Posterior cingulate gyrus (tissue), 11 donors: ENCODE results near the gene SUGP2.
A peak's percentile ranks its signal among the peaks of the same experiment; 100 is the strongest.
"Not testable (repeated sequence)": the region's sequence is repeated elsewhere in the genome, so short reads cannot be mapped to it uniquely, and the experiment has no call there.

Source experiments
- DNase-seq, 10 donors: peaks; one replicate each; pipeline versions ENCODE4 v3.0.0 to v3.0.0-alpha.2; 2020 to 2021; ENCODE audit warnings: mixed read lengths in 3 of 10
- intact Hi-C: fragments of 100-400 bp; cut with DNase I; formaldehyde crosslinking; loops from one replicate; pipeline ENCODE4 v1.15.1; 2023

The SUGP2 gene

DNA sequence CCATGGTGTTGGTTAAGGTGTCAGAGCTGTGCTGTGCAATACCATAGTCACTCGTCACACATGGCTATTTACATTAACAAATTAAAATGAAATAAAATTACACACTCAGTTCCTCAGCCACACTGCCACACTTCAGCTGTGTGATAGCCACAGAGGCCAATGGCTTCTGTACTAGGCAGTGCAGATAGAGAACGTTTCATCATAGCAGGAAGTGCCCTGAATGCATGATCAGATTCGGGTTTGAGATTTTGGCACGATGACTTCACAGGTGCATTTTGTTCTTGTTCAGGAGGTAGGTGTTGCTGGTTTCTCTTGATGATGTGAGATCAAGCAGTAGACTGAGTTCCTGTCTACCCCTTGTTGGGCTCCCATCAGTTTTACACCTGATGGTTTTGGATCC lies 6.6 kb upstream of the SUGP2 start:
- intact Hi-C loops = loop anchor here (10.0 kb wide), 1 partner anchor 285 kb away; the partner anchor contains the start of genes MAU2 and SUGP1
- no peak for DNase-seq

DNA sequence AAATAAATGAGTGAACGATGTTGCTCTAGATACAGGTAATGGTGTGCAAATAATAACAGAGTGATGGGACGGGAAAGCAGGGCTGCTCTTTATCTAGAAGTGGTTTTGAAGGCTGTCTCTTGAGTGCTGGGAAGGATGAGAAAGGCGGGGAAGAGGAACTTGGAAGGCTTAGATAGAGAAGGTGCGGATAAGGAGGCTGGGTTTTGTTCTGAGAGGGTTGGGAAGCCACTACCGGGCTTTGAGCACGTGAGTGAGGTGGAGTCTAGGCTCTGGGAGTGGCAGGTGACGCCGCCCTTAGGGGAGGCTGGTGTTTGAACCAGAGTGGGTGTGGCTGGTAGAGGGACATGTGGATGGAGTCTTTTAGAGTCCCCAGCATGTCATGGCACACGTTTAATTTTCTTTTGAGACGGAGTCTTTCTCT lies 897 bp upstream of the SUGP2 start:
- intact Hi-C loops = loop anchor here (10.0 kb wide), 1 partner anchor 291 kb away; the partner anchor contains the start of genes MAU2 and SUGP1
- DNase-seq = peak in 4 of 10 donors; percentile 25 to 94 (median 58)

DNA sequence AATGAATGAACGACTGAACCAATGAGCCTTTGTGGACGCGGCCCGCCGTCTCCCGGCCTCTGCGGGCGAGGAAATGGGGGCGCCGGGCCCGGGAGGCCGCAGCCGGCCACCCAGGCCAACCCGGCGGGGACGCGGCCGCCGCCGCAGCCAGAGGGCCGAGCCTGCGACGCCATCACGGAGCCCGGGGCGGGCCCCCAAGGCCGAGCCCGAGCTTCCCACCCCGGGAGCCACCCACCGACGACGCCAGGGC lies 216 bp downstream of the SUGP2 start:
- intact Hi-C loops = loop anchor here (10.0 kb wide), 1 partner anchor 292 kb away; the partner anchor contains the start of genes MAU2 and SUGP1

DNA sequence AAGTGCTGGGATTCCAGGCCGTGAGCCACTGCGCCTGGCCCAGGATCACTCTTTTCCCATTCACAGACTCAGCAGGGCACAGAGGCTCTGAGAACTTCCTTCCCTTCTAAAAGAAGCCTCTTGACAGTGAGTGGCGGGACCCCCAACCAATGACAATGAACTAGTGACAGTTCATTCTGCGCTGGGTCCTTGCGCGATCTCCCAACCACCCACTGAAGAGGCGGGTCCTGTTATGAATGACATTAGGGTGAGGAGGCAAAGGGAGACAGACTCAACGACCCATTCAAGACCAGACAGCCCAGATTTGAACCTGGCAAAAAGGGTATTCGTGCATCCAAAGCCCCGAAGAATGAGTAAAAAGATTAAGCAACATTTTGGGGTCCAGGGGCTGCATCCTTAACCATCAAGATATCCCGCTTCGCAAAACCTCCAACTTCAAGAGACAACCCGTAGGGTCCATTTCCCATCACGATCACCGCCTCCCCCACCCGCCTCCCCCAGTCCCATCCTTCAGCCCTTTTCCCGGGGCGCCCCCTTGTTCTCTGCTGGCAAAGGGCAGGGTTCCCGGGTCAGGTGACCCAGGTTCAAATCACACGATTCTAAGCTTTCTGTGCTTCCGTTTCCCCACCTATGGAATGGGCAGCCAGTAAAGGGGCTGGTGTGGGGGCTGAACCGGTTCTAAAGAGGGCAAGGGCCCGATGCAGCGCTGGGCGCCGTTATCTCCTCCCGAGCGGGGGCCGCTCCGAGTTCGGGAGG lies 719 bp downstream of the SUGP2 start:
- intact Hi-C loops = loop anchor here (10.0 kb wide), 1 partner anchor 292 kb away; the partner anchor contains the start of genes MAU2 and SUGP1

More for the DNA sequence above, 216 bp downstream of the SUGP2 start:
- no peak for DNase-seq

DNA sequence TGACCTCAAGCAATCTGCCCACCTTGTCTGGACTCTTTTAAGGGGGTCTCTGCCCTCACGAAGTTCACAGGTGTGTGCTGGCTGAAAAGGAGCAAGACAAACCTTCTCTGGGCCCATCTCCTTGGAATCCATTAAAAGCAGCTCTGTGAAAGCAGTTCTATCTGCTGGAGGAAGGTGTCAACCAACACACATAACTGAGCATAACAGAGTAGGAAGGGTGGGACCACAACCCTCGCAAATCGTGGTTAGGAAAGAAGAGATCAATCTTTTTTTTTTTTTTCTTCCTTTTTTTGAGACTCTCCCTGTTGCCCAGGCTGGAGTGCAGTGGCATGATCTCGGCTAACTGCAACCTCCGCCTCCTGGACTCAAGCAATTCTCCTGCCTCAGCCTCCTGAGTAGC lies 1.4 kb downstream of the SUGP2 start:
- peak in 2 of 10 donors; percentile 3 to 35 for DNase-seq
- intact Hi-C loops = loop anchor here (10.0 kb wide), 1 partner anchor 293 kb away; the partner anchor contains the start of genes MAU2 and SUGP1

More for the DNA sequence above, 719 bp downstream of the SUGP2 start:
- DNase-seq = peak; percentile 57 to 97 (median 82)

DNA sequence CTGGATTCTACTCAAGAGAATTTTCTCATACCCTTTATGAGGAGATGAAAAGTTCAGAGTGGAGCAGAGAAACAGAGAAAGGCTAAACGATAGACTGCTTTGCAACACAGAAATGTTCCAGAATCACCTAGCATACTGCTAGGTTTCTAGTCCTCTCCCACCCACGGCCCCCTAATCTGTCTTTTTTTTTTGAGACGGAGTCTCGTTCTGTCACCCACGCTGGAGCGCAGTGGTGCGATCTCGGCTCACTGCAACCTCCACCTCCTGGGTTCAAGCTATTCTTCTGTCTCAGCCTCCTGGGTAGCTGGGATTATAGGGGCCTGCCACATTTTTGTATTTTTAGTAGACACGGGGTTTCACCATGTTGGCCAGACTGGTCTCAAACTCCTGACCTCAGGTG lies 4.8 kb downstream of the SUGP2 start:
- DNase-seq = peak in 1 of 10 donors; percentile 22
- intact Hi-C loops = no loop called here

DNA sequence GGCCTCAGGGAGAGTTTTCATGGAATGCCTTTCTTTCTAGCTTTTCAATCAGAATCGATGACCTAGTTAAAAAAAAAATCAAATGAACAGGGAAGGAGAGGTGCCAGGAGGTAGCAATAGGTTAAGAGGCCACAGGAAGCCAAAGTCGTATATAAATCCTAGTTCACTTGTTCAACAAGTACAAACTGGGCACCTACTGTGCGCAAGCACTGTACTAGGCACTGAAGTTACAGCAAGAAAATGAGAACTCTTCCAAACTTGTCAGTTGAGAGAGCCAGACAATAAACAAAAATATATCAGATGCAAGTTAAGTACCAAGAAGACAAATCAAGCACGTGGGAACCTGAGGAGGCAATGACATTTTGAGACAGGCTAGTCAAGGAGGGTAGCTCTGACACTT lies 6.1 kb downstream of the SUGP2 start:
- intact Hi-C loops = no loop called here
- DNase-seq = no peak

DNA sequence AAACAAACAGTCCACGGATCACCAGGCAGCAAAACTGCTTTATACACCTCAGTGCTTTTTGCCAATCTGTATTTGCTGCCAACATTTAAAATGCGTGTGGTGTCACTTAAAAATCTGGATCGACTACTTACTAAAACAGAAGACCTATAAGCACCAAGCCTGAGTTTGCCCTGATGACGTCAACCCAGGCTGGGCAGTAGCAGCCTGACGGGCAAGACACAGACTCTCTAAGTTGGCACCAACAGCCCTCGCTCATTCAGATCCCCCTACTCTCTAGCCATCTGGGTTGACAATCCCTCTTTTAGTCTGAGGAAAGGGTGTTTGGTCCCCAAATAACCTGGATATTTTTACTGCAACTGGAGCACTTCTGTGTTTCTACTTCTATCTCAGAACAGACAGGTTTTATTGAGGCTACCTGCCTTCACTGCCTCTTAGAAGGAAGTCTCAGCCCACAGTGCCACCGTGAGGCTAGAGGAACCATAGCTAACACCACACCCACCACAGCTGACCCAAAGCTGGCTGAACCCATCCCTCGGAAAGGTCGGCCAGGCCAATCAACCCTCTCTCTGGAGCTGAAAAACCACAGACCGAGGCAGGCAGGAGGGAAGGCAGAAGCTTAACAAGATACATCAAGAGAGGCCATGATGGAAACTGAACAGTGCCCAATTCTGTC lies 6.9 kb downstream of the SUGP2 start:
- intact Hi-C loops = no loop called here
- DNase-seq = peak in 4 of 10 donors; percentile 7 to 56 (median 36)

DNA sequence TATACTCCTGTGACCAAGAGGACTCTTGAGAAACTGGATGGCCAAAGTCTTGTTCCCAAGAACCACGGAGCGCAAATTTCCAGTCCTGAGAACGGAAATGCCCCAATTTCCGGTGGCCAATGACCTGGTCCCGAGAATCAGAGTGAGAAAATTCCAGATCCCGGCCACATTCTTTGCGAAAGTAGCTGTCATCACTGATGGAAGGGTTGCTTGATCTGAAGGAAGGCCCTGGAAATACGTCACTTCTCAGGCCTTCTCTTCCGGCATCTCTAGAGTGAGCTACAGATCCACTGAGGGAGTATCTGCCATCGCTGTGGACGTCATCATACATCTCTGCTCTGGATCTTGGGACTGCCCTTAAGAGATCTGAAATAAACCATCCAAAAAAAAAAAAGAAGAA lies 7.5 kb downstream of the SUGP2 start:
- DNase-seq = peak in 1 of 10 donors; percentile 42
- intact Hi-C loops = no loop called here

DNA sequence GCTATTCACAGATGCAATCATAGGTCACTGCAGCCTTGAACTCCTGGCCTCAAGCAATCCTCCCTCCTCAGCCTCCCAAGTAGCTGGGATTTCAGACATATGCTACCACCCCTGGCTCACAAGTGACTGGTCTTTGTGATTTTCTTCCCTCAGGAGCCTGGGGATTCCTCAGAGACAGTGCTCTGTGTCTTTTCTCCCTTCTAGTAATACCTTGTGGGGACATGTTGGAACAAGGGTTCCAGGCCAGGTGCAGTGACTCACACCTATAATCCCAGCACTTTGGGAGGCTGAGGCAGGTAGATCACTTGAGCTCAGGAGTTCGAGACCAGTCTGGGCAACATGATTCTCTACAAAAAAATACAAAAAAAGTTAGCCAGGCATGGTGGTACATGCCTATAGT lies 9.9 kb downstream of the SUGP2 start:
- intact Hi-C loops = not testable (repeated sequence)
- DNase-seq = peak in 1 of 10 donors; percentile 1

DNA sequence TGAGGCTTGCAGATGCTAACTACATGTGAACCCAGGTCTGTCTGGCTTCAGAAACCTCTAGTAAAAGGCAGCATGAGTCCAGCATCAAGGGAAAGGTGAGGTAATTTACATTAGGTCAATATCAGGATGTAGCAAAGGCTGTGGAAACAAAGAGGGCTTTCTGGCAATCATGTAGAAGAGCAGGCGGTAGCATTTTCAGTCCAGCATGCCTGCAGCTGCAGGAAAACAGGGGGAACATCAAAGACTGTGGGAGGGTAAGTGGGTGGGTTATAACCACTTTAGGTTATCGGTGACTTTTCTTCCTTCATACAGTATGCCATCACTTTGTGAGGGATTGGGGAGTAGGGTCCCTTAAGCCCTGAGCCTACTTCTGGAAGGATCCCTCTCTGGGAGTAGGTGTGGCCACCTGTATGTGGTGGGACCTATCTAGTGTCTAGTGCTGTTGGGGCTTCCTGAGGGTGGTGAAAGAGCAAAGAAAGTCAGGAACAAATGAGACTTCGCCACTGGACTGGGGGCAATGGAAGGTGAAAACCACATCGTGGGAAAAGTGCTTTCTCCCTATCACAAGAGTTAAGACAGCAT lies 10.8 kb downstream of the SUGP2 start:
- intact Hi-C loops = no loop called here
- DNase-seq = peak in 2 of 10 donors; percentile 25 to 31

DNA sequence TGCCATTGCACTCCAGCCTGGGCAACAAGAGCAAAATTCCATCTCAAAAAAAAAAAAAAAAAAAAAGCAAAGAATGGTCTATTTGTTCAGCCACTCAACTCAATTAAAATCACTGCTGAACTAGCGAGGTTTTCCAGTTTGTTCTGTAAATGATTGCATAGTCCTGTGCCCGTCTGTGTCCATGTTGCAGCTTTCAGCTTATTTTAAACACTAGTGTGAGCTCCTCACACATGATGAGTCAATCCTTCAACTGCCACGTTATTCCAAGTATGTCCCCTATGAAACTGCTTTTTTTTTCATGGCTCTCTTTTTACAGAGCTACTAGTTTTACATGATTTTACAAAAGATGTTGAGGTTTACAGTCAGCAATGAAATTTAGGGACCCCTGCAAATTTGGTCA lies 12.2 kb downstream of the SUGP2 start:
- intact Hi-C loops = no loop called here

DNA sequence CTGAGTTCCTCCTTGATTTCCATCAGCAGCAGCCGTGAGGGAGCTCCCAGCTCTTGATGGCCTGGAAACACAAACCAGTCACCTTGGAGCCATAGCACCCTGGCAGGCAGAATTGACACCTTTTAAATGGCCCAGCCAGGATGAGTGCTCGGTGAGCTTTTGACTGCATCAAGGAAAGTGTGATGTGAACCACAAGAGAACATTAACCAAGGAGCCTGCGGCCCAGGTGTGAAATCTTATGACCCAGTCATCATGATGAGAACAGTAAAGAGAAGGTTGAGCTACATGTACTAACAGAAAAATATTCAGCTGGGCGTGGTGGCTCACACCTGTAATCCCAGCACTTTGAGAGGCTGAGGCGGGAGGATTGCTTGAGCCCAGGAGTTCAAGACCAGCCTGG lies 22.8 kb downstream of the SUGP2 start:
- intact Hi-C loops = no loop called here
- DNase-seq = peak in 1 of 10 donors; percentile 30

More for the DNA sequence above, 12.2 kb downstream of the SUGP2 start:
- DNase-seq = peak in 2 of 10 donors; percentile 3 to 57

DNA sequence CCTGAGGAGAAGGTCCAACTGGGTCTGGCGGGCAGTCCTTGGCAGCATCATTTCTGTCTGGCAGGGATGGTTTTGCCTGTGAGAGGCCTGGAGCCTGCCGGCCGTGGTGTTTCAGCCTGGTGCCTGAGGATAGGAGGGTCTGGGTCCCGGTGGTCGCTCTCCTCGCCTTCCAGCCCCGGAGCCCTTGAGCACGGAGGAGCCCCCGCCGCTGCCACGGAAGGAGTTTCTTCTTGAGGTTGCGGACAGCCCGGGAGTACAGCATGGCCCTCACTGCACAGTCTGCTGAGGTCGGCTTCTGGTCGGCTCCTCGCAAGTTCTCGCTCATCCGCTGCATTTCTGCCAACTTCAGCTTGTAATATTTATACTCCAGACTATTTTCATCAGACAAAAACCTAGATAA lies 23.4 kb downstream of the SUGP2 start:
- peak in 1 of 10 donors; percentile 51 for DNase-seq
- intact Hi-C loops = no loop called here

DNA sequence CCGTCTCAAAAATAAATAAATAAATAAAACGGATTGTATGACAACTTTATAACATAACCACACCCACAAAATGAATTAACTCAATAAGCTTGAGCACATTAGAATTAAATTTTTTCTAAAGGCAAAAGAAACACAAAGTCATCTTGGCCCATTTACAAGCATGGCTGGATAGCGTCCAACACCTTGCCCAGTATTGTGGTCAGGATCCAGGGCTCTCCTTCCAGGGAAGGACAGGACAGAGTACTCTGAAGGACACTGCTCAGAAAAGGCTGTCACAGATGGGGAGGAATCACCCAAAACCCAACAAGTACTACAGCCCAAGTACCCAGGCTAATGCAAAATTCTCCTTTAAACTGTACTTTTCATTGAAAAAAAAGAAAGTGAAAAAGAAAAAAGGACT lies 27.1 kb downstream of the SUGP2 start:
- intact Hi-C loops = no loop called here
- DNase-seq = peak in 1 of 10 donors; percentile 17

DNA sequence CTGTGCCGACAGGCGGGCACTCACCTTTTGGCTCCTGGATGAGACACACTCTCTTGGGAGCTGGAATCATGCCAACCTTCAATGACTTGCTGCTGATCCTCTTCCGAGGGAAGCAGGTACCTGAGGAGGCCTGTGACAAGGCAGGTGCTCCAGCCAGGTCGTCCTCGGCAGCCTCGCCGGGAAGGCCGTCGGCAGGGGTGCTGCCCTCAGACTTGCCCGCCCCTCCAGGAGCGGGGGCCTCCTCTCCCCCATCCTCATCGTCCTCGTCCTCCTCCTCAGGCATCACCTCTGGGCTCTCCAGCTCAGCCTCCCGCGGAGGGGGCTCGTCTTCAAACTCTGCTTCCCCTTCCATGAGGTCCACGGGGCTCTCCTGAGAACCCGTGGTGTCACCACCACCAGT lies 29.2 kb downstream of the SUGP2 start:
- DNase-seq = no peak
- intact Hi-C loops = no loop called here

DNA sequence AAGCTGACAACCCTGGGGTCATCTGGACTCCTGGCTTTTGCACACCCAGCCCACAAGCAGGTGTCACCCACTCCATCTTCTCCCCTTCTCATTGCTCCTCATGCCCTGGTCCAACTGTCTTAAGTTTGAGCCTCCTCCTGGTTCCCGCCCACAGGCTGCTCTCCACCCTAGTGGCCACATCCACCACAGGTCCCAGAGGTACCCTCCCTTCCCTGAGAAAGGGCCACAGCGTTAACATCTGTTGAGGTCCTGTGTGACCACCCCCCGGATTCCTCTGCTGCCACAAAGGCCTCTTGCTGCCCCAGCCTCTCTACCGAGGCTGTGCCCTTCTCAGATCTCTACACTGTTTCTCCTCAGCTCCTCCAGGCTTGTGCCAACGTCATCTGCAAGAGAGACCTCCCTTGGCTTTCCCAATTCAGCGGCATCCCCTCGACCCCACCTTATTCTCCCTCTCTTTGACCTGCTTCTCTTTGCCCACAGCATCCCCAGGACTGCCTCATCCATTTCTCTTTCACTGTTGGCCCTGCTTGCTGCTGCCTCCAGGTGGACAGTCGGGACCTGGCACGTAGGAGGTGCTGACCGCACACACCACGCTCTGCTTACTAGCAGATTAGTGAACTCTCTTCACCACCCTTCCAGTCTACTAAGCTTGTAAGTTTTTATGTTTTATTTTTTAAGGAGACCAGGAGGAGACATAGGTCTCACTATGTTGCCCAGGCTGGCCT lies 33.3 kb downstream of the SUGP2 start:
- intact Hi-C loops = loop anchor here (5.0 kb wide), 1 partner anchor 137 kb away; the partner anchor contains the start of gene TMEM161A
- no peak for DNase-seq

DNA sequence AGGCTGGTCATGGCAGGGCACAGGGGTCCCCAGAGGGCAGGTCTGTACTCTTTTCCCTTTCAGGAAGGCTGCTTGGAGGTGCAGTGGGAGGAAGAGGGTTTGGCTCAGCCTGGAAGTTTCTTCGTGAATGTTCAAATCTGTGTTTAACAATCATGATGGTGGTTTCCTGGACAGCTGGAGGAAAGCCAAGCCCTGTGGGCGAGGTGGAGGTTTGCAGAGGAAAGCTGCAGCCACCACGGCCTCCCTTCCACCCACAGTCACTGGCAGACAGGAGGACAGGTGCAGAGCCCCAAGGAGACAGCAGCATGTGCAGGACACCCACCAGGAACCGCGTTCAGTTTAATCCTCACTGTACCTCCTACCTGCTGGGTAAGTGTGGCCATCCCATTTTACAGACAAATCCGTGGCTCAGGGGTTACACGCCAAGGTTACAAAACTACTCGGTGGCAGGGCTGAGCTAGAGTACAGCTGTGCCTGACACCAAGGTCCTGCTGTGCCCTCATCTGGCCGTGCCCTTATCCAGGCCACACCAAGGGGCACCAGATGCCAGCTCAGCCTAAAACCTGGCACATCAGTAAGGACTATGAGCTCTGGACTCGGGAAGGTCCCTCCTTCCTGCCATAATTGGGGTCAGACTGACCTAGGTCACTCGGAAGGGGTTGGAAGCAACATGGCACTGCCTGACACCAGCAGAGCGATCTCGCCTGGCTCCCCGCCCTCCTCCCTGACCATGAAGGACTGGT lies 34.1 kb downstream of the SUGP2 start:
- intact Hi-C loops = loop anchor here (5.0 kb wide), 1 partner anchor 138 kb away; the partner anchor contains the start of gene TMEM161A
- DNase-seq = peak in 5 of 10 donors; percentile 51 to 88 (median 56)

DNA sequence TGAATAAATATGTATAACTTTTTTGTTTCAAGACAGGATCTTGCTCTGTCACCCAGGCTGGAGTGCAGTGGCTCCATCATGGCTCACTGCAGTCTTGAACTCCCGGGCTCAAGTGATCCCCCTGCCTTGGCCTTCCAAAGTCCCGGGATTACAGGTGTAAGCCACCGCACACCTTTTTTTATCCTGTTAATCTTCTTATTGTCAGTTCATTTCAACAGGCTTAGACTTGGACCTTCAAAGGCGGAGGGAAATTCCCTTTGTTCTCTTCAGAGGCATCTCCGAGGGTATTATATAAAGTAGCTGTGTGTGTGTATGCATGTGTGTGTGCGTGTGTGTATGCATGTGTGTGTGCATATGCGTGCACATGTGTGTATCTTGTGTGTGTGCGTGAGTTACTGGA lies 35.0 kb downstream of the SUGP2 start:
- intact Hi-C loops = loop anchor here (5.0 kb wide), 1 partner anchor 139 kb away; the partner anchor contains the start of gene TMEM161A
- no peak for DNase-seq
